MCF 10A (cell line): ENCODE results near the gene SREBF2. TPM values are rescaled to one million over a fixed set of nuclear protein-coding genes. Genes with fewer than 3 reads are reported as not detected.

Experiments used
- BruUV-seq: library from RNA; stranded (reverse); fragments of 400-500 nt; replicated peaks from 2 replicates; lab custom pipeline; 2021; lab: Mats Ljungman, UMichigan
- CTCF ChIA-PET: fragments of 300-600 bp; sonication (Branson Sonifier 250); formaldehyde crosslinking; extraction: SDS; loops from one replicate; lab custom pipeline; 2021; ENCODE audit warnings: antibody characterized with exemption, inconsistent platforms; lab: Yijun Ruan, JAX
- POLR2A ChIA-PET: fragments of 300-600, 350-650 bp; sonication (Branson Sonifier 250); formaldehyde crosslinking; extraction: SDS; loops from one replicate; lab custom pipeline; 2020; ENCODE audit warnings: antibody characterized with exemption, inconsistent platforms; lab: Yijun Ruan, JAX
- DNase-seq: peaks from one replicate; pipeline ENCODE4 v3.0.0-alpha.2; 2018; ENCODE audit not compliant: unreplicated experiment
- H3K27ac Mint-ChIP-seq: one replicate; pipeline ENCODE4 v1.8.0; 2022; ENCODE audit warnings: mild to moderate bottlenecking, low read depth, mixed read lengths; ENCODE audit not compliant: unreplicated experiment
- H3K27me3 Mint-ChIP-seq: one replicate; pipeline ENCODE4 v1.8.0; 2022; ENCODE audit warnings: mixed read lengths; ENCODE audit not compliant: insufficient read depth, unreplicated experiment
- H3K36me3 Mint-ChIP-seq: one replicate; pipeline ENCODE4 v1.8.0; 2022; ENCODE audit warnings: mild to moderate bottlenecking, moderate library complexity, mixed read lengths; ENCODE audit not compliant: insufficient read depth, unreplicated experiment
- H3K4me1 Mint-ChIP-seq: one replicate; pipeline ENCODE4 v1.8.0; 2022; ENCODE audit warnings: mixed read lengths; ENCODE audit not compliant: insufficient read depth, unreplicated experiment
- H3K4me3 Mint-ChIP-seq: one replicate; pipeline ENCODE4 v1.8.0; 2022; ENCODE audit warnings: mild to moderate bottlenecking, moderate library complexity, mixed read lengths; ENCODE audit not compliant: unreplicated experiment
- H3K9me3 Mint-ChIP-seq: one replicate; pipeline ENCODE4 v1.8.0; 2022; ENCODE audit warnings: mixed read lengths; ENCODE audit not compliant: unreplicated experiment
- CTCF ChIP-seq: fragments of 200-600 bp; IDR thresholded peaks from one replicate; pipeline ENCODE4 v1.8.0; 2022; ENCODE audit warnings: antibody characterized with exemption, mild to moderate bottlenecking; ENCODE audit not compliant: unreplicated experiment
- intact Hi-C: fragments of 100-400 bp; cut with micrococcal nuclease; formaldehyde crosslinking; loops from 2 replicates; pipeline ENCODE4 v1.14.1; 2022
- total RNA-seq: library from RNA; stranded (reverse); gene quantifications from 2 replicates; pipeline ENCODE4 v1.2.3, GENCODE V29; 2022

The SREBF2 gene
- total RNA-seq, 1 experiment from 2014 or later, result 104 TPM

DNA sequence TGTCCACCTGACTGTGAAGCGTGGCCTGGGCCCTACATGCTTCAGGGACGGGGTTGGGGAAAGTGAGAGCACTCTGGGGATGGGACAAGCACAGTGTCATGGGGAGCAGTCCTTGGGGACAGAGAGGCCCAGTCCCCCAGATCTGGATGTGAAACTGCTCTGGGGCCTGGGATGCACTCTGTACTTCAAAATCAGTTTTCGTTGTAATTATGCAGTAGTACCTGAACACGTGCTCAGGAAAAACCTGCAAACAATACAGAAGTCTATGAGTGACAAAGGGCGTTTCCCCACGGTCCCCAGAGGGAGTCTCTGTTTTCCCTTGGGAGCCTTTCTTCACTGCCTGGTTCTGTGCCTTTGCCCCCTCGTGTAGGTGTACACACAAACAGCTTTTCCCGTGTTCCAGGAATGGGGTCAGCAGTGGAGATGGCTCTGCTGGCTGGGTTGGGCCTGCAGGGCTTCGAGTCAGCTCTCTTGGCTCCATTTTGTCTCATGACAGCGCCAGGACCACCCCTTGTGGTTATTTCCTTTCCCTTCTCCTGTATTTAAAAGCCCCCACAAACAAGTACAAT lies 98.9 kb downstream of the SREBF2 start:
- ChIA-PET POLR2A (no interaction called here), CTCF (interaction anchor here (0.6 to 1.2 kb wide), 3 partner anchors 12 to 235 kb away, joined by 3 to 5 read pairs (median 3); no protein-coding TSS in a partner anchor)
- intact Hi-C loops, result no loop called here
- no peaks in the 10 kb centered on the region for H3K36me3 Mint-ChIP-seq
- H3K9me3 Mint-ChIP-seq, result no peaks in the 10 kb centered on the region
- DNase-seq, result no peak
- H3K27me3 Mint-ChIP-seq, result peaks cover 11% of the 10 kb centered on the region
- H3K4me1 Mint-ChIP-seq, result no peaks in the 10 kb centered on the region
- TF ChIP-seq CTCF, result no peak
- no peak overlapping the region for H3K4me3 Mint-ChIP-seq
- BruUV-seq, result no TSS peak
- H3K27ac Mint-ChIP-seq, result no peak overlapping the region

GRCh38 chr22:41932353-41932752 lies 99.4 kb downstream of the SREBF2 start:
- no peaks in the 10 kb centered on the region for H3K36me3 Mint-ChIP-seq
- BruUV-seq, result no TSS peak
- CTCF ChIA-PET, result interaction anchor here (0.9 to 1.2 kb wide), 2 partner anchors 75 to 235 kb away, joined by 3 to 5 read pairs; no protein-coding TSS in a partner anchor
- no peak overlapping the region for H3K27ac Mint-ChIP-seq
- no peak overlapping the region for H3K4me3 Mint-ChIP-seq
- H3K4me1 Mint-ChIP-seq, result no peaks in the 10 kb centered on the region
- POLR2A ChIA-PET, result no interaction called here
- TF ChIP-seq CTCF, result no peak
- no peak for DNase-seq
- intact Hi-C loops, result no loop called here
- H3K9me3 Mint-ChIP-seq, result no peaks in the 10 kb centered on the region
- peaks cover 9% of the 10 kb centered on the region for H3K27me3 Mint-ChIP-seq

- ChIA-PET CTCF (no interaction called here), POLR2A (no interaction called here)
- no peaks in the 10 kb centered on the region for H3K27me3 Mint-ChIP-seq
- DNase-seq, result no peak
- H3K4me1 Mint-ChIP-seq, result no peaks in the 10 kb centered on the region
- no peaks in the 10 kb centered on the region for H3K9me3 Mint-ChIP-seq
- no peaks in the 10 kb centered on the region for H3K36me3 Mint-ChIP-seq
- no peak overlapping the region for H3K4me3 Mint-ChIP-seq
- no peak for TF ChIP-seq CTCF
- H3K27ac Mint-ChIP-seq, result no peak overlapping the region
- intact Hi-C loops, result no loop called here
- no TSS peak for BruUV-seq
These were observed 100.7 kb downstream of the SREBF2 start for GRCh38 chr22:41933411-41934177.

- no peak for TF ChIP-seq CTCF
- Mint-ChIP-seq H3K36me3 (no peaks in the 10 kb centered on the region), H3K4me3 (no peak overlapping the region), H3K27me3 (no peaks in the 10 kb centered on the region), H3K27ac (no peak overlapping the region), H3K4me1 (no peaks in the 10 kb centered on the region), H3K9me3 (no peaks in the 10 kb centered on the region)
- no TSS peak for BruUV-seq
- ChIA-PET CTCF (no interaction called here), POLR2A (no interaction called here)
- intact Hi-C loops, result no loop called here
- DNase-seq, result no peak
These were observed 101.5 kb downstream of the SREBF2 start for GRCh38 chr22:41934284-41935014.
